Measurements from ENCODE around the gene SYT5. TPM values are rescaled to one million over a fixed set of nuclear protein-coding genes. Genes with fewer than 3 reads are reported as not detected.

The SYT5 gene
- total RNA-seq, 1 experiment from 2014 or later: 4.5 TPM

- Histone ChIP-seq H2BK5ac (ENCODE audit: insufficient read length, low read length) (no peak overlapping the region), H2BK20ac (ENCODE audit: low read depth, low read length, poor library complexity, severe bottlenecking) (no peak overlapping the region), H3K9me3 (ENCODE audit: control insufficient read depth, low read depth, low read length) (no peaks in the 10 kb centered on the region)
These were observed 18.6 kb upstream of the SYT5 start for GRCh38 chr19:55198651-55199050.

More at GRCh38 chr19:55198651-55199050, 18.6 kb upstream of the SYT5 start:
- H3K23me2 ChIP-seq (ENCODE audit: insufficient read length, low read depth, low read length, poor library complexity, severe bottlenecking): no peaks in the 10 kb centered on the region
- no peak overlapping the region for H4K8ac ChIP-seq (replicated peaks; ENCODE audit: insufficient read length, low read depth, low read length)
- H3K79me1 ChIP-seq (ENCODE audit: insufficient read depth, low read depth, low read length, poor library complexity, severe bottlenecking): no peaks in the 10 kb centered on the region
- H3K9ac ChIP-seq (ENCODE audit: extremely low read depth, insufficient read length, low read length): no peak overlapping the region
- no peak for TF ChIP-seq CTCF (conservative IDR thresholded peaks at IDR 0.05)
- Mint-ChIP-seq H3K4me1 (peaks cover 0 to 2% of the 10 kb centered on the region in 2 experiments; a peak in 1 of 4 replicates), H3K4me3 (no peak overlapping the region), H3K27ac (no peak overlapping the region), H3K9me3 (no peaks in the 10 kb centered on the region; a peak in 2 of 5 replicates), H3K27me3 (ENCODE audit: low read depth) (peaks cover 33% of the 10 kb centered on the region), H3K36me3 (ENCODE audit: insufficient read depth in 1 of 3, low read depth in 3 of 3) (no peaks in the 10 kb centered on the region)
- H2AK5ac ChIP-seq (ENCODE audit: insufficient read length, low read length): no peak overlapping the region
- H2BK15ac ChIP-seq (ENCODE audit: low read depth, low read length): no peak overlapping the region
- no peak overlapping the region for H2AFZ ChIP-seq (ENCODE audit: low read length)
- H4K20me1 ChIP-seq (ENCODE audit: control insufficient read depth, insufficient read depth, insufficient read length): no peaks in the 10 kb centered on the region
- no peak overlapping the region for H4K91ac ChIP-seq (ENCODE audit: insufficient read length, low read depth, low read length)
- H3K4me2 ChIP-seq (ENCODE audit: insufficient read depth, insufficient read length, low read length): no peak overlapping the region
- no peaks in the 10 kb centered on the region for H3K4me1 ChIP-seq (ENCODE audit: insufficient read depth, low read length)
- H3K79me2 ChIP-seq (ENCODE audit: insufficient read depth, low read length): no peaks in the 10 kb centered on the region
- no peak overlapping the region for H3K27ac ChIP-seq (ENCODE audit: insufficient read length, low read depth, low read length)
- no peak overlapping the region for H3K18ac ChIP-seq (ENCODE audit: insufficient read length, low read depth, low read length)
- H4K5ac ChIP-seq (ENCODE audit: insufficient read length, low read depth, low read length): no peak overlapping the region
- no peak overlapping the region for H2BK120ac ChIP-seq (ENCODE audit: low read depth, low read length, poor library complexity, severe bottlenecking)
- no peak overlapping the region for H3T11ph ChIP-seq (ENCODE audit: low read length)
- H3K4ac ChIP-seq (ENCODE audit: low read depth, low read length): no peak overlapping the region
- DNase-seq: no peak
- H3K27me3 ChIP-seq (ENCODE audit: insufficient read depth, low read length): no peaks in the 10 kb centered on the region
- no peak overlapping the region for H3K14ac ChIP-seq (ENCODE audit: insufficient read depth, low read length)
- no CpG with 5 or more reads among the region's 5 CpGs for WGBS (ENCODE audit: extremely low coverage, insufficient read length, low lambda C conversion rate)
- no peak overlapping the region for H3K23ac ChIP-seq (ENCODE audit: insufficient read length, low read depth, low read length)
- no peak overlapping the region for H3K56ac ChIP-seq (ENCODE audit: insufficient read length, low read depth, low read length)
- H2BK12ac ChIP-seq (ENCODE audit: insufficient read length, low read depth, low read length): no peak overlapping the region

Data from H9 (cell line).